COLO829 (cell line): Measurements from ENCODE around the gene DCDC2.
"Not testable (repeated sequence)": the region's sequence is repeated elsewhere in the genome, so short reads cannot be mapped to it uniquely, and the experiment has no call there.

ENCODE experiments used
- DNase-seq: peaks from one replicate; pipeline ENCODE4 v3.0.0; 2012; ENCODE audit warnings: low spot score

Gene DCDC2

DNA sequence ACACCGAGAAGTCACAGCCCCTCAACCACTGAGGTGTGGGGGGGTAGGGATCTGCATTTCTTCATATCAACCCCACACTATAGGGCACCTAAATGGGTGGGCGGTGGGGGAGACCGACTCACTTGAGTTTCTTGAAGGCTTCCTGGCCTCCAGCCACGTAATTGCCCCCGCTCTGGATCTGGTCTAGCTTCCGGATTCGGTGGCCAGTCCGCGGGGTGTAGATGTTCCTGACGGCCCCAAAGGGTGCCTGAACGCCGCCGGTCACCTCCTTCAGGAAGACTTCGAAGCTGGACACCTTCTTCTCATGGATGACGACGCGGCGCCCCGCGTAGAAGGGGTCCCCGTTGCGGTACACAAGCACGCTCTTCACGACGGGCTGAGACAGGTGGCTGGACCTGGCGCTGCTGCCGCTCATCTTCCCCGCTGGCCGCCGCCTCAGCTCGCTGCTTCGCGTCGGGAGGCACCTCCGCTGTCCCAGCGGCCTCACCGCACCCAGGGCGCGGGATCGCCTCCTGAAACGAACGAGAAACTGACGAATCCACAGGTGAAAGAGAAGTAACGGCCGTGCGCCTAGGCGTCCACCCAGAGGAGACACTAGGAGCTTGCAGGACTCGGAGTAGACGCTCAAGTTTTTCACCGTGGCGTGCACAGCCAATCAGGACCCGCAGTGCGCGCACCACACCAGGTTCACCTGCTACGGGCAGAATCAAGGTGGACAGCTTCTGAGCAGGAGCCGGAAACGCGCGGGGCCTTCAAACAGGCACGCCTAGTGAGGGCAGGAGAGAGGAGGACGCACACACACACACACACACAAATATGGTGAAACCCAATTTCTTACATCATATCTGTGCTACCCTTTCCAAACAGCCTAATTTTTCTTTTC lies at the start of gene DCDC2:
TSS of gene DCDC2 (minus strand) at position 724 of the 883 bp plus-strand sequence. CDS start at position 415, 309 bp downstream.
- no peak for DNase-seq

DNA sequence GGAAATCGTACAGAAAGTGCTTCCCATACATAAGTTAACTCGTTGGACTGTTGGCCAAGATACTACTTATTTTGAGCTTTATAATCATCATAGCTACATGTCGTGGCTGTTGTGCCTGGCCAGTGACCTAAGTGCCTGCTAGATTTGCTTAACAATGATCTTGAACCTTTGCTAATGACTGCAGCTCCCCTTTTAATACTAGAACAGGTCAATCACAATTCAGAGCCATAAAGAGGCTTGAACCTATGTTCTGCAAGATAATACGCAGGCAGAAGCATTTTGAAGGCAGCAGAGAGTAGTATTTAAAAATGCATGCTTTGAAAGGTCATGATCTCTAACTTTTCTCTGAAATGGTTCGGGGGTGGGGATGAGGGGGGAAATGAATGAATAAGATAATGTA lies 47.4 kb upstream of the DCDC2 start:
- DNase-seq, result no peak

DNA sequence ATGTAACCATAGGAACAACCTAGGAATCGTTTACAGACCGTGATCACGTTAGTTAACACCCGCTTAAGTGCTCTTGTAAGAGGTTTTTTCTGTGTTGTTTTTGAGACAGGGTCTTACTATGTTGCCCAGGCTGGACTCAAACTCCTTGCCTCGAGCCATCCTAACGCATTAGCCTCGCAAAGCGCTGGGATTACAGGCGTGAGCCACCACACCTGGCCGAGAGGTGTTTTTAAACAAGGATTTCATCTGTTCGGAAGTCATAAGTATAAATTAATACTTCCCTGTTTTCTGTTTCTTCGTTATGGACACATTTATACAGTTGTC lies 45.6 kb upstream of the DCDC2 start:
- no peak for DNase-seq

DNA sequence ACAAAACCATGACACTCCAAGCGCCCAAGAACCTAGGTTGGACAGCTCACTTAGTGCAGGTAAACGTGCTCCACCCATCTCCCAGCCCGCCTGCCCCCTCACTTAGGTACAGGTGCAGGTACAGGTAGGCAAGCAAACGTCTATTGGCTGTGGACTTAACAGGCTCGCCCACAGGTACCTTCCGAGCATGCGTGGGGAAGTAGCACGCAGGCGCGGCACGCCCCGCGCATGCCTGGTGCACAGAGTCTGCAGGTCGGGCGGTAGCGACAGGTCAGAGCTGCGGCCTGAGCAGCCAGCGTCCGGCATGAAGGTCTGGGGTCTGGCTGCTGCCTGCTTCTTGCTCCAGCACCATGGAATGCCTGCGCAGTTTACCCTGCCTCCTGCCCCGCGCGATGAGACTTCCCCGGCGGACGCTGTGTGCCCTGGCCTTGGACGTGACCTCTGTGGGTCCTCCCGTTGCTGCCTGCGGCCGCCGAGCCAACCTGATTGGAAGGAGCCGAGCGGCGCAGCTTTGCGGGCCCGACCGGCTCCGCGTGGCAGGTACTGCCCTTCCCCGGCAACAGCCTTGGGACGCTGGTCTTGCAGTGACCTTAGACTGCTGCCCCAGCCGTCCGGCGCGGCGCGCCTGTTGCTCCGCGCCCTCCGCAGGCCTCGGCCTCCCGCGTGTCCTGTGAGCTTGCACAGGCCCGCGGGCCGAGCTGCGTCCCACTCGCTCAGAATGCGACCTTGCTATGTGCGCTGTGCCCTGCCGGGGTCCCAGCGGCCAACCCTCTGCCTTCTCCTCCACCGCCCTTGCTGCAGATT lies 45.0 kb upstream of the DCDC2 start, which contains the start of gene MRS2:
TSS of gene MRS2 (plus strand) at position 240 of the 804 bp plus-strand sequence. CDS start at position 351, 111 bp downstream.
- peak; percentile 86 for DNase-seq

DNA sequence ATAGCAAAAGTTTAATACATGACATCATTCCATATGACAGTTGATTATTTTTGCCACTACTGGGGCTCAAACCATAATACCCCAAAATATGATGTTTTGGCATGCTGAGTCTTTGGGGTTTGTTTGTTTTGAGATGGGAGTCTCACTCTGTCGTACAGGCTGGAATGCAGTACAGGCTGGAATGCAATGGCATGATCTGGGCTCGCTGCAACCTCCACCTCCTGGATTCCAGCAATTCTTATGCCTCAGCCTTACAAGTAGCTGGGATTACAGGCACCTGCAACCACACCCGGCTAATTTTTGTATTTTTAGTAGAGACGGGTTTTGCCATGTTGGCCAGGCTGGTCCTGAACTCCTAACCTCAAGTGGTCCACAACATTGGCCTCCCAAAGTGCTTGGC lies 43.6 kb upstream of the DCDC2 start:
- DNase-seq, result no peak

DNA sequence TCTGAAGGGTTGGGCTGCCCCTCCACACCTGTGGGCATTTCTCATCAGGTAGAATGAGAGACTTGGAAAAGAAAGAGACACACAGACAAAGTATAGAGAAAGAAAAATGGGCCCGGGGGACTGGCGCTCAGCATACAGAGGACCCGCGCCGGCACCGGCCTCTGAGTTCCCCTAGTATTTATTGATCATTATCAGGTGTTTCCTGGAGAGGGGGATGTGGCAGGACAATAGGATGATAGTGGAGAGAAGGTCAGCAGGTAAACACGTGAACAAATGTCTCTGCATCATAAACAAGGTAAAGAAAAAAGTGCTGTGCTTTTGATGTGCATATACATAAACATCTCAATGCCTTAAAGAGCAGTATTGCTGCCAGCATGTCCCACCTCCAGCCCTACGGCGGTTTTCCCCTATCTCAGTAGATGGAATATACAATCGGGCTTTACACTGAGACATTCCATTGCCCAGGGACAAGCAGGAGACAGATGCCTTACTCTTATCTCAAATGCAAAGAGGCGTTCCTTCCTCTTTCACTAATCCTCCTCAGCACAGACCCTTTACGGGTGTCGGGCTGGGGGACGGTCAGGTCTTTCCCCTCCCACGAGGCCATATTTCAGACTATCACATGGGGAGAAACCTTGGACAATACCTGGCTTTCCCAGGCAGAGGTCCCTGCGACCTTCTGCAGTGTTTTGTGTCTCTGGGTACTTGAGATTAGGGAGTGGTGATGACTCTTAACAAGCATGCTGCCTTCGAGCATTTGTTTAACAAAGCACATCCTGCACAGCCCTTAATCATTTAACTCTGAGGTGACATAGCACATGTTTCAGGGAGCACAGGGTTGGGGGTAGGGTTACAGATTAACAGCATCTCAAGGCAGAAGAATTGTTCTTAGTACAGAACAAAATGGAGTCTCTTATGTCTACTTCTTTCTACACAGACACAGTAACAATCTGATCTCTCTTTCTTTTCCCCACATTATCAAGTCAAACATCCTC lies 42.5 kb upstream of the DCDC2 start:
- DNase-seq, result not testable (repeated sequence)

DNA sequence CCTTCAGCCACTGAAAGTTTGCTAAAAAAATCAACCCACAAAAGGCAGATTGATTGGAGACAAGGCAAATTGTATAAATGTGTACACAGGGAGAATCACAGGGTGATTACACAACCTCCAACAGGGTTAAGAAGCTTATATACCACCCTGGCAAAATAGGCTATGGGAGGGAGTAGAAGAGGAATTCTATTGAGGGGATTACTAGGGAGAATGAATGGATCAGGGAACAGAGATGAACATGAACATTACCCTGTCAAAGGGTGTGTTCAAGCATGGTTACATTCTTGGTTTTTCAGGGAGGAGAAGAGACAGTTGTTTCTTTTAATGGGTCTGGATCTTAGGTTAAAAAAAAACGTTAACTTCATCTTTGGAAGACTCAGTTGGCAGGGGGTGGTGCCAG lies 39.8 kb upstream of the DCDC2 start:
- DNase-seq, result no peak

DNA sequence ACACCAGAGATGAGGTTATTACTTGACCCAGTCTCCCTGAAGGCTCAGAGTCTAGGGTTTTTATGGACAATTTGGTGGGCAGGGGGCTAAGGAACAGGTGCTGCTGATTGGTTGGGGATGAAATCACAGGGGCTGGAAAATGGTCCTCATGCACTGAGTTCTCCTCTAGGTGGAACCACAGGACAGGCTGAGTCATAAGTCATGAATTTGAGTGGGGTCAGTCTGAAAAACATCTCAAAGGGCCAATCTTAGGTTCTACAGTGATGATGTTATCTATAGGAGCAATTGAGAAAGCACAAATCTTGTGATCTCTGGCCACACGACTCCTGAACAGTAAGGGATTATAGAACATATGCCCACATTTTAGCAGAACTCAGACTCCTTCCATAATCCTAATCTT lies 39.0 kb upstream of the DCDC2 start:
- DNase-seq, result no peak

DNA sequence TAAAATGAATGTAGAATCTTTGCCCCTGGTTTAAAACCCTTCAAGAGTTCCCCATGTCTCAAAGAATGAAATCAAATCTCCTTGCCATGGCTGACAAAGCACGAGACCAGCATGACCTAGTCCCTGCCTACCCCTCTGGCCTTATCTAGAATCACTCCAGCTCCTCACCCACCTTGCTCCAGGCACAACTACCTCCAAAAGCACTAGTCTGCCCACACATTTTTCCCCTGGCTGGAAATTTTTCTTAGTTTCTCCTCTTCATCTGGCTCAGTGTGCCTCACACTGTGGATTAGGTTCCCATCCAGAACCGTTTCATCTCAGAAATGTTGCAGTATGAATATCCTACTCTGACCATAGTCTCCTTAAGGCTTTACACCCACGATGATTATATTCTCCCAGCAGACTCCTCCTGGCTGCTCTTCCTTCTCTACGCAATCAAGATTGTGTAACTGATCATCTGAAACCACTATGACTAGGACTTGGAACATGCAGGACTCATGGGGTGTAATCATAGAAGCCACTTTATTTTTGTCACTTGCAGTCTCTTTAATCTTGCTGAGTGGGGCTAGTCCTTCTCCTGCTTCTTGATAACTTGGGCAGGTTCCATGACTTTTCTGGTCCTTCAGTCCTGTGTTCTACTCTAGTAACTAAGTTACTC lies 37.0 kb upstream of the DCDC2 start:
- DNase-seq, result no peak

DNA sequence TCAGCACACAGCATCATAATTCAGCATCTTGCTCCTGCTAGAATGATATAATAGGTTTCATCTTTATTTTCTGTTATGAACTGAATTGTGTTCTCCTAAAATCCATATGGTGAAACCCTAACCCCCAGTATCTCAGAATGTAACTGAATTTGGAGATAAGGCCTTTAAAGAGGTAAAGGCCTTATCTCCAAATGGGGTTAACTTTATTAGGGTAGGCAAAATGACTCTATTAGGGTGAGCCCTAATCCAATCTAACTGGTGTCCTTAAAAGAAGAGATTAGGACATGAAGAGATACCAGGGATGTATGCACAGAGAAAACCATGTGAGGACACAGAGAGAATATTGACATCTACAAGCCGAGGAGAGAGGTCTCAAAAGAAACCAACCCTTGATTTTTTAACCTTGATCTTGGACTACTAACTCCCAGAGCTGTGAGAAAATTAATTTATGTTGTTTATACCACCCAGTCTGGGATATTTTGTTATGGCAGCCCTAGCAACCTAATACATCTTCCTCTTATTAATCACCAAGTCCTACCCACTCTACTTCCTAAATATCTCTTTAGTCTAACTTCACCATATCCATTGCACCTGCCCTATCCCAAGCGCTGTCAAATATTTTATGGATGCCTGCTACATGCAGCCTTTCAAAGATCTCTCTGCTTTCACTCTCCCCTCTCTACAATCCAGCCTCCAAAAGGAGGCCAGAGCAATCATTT lies 36.4 kb upstream of the DCDC2 start:
- DNase-seq, result no peak

DNA sequence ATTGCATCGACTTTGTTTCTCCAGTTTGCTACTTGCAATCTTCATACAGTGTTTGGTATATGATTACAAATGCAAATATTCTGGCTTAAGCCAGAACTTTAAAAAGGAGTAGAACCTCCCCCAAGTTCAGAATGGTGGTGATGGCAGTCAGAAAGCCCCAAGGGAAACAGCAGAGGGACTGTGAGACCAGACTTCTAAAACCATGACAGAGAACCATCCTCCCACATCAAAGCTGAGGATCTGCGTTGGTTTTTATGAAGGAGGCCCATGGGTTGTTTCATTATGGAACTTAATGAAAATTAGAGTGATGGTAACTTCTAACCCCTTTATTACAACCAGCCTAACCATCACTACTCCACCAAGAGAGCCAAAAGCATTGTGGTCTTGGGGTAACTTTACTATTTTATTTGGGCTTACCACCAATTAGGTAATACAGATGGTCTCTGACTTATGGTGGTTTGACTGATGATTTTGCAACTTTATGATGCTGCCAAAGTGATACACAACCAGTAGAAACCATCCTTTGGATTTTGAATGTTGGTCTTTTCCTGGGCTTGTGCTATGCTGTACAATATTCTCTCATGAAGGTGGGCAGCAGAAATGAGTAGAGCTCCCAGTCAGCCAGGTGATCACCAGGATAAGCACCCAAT lies 34.0 kb upstream of the DCDC2 start:
- DNase-seq, result no peak

DNA sequence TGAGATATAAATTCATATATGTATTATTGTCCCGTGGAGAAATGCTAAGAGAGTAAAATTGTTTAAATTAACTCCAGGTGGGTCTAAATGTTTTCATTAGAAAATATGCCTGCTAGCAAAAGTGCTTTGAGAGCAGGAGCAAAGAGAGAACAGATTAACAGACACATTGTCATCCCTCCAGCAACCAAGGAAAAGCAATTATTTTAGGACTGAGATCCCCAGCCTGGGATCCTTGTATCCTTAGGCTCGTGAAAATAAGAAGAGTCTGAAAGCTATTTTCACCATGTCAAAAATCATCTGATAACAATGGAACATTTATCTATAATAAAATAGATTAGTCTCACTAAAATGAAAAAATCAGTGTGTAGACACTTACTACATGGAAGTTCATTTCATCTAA lies 33.3 kb upstream of the DCDC2 start:
- no peak for DNase-seq

DNA sequence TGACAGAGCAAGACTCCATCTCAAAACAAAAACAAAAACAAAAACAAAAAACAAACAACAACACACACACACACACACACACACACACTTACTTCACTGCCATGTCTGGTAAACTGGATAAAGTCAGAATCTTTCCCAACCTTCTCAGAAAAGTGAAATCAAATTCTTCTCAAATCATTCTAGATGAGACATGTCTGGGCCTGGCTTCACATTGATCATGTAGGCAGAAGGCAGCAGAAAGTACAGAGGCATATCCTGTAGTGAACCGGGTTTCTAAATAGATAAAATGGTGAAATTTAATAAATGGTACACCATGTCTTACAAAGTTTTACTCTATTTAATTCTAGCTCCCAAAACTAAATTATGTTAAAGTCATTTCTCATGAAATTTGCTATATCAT lies 30.0 kb upstream of the DCDC2 start:
- DNase-seq, result no peak

DNA sequence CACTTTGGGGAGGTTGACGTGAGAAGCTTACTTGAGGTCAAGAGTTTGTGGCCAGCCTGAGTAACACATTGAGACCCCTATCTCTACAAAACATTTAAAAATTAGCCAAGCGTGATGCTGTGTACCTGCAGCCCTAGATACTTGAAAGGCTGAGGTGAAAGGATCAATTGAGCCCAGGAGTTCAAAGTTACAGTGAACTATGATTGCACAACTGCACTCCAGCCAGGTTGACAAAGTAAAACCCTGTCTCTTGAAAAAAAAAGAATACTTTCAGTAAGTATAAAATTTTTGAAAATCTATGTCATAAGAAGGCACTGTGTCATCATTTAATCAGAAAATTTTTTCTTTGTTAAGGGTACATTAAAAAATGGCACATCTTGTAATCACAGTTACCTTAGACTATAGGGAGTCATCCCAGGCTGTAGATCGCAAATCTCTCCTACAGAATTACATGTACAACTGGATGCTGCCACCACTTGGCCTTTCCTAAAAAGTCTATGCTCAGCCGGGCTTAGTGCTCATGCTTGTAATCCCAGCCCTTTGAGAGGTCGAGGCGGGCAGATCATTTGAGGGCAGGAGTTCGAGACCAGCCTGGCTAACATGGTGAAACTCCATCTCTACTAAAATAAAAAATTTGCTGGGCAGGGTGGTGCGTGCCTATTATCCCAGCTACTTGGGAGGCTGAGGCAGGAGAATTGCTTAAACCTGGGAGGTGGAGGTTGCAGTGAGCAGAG lies 27.8 kb upstream of the DCDC2 start:
- DNase-seq, result no peak

DNA sequence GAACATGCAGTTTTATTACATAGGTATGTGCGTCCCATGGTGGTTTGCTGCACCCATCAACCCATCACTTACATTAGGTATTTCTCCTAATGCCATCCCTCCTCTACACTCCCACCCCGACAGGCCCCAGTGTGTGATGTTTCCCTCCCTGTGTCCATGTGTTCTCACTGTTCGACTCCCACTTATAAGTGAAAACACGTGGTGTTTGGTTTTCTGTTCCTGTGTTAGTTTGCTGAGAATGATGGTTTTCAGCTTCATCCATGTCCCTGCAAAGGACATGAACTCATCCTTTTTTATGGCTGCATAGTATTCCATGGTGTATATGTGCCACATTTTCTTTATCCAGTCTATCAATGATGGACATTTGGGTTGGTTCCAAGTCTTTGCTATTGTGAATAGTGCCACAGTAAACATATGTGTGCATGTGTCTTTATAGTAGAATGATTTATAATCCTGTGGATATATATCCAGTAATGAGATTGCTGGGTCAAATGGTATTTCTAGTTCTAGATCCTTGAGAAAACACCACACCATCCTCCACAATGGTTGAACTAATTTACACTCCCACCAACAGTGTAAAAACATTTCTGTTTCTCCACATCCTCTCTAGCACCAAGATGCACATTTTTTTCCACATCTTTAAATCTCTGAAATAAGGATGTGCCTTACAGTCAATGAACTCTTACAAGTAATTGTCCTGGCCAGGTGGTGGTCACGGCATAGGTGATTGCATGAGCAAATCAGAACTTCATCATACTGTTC lies 26.7 kb upstream of the DCDC2 start:
- DNase-seq, result not testable (repeated sequence)

DNA sequence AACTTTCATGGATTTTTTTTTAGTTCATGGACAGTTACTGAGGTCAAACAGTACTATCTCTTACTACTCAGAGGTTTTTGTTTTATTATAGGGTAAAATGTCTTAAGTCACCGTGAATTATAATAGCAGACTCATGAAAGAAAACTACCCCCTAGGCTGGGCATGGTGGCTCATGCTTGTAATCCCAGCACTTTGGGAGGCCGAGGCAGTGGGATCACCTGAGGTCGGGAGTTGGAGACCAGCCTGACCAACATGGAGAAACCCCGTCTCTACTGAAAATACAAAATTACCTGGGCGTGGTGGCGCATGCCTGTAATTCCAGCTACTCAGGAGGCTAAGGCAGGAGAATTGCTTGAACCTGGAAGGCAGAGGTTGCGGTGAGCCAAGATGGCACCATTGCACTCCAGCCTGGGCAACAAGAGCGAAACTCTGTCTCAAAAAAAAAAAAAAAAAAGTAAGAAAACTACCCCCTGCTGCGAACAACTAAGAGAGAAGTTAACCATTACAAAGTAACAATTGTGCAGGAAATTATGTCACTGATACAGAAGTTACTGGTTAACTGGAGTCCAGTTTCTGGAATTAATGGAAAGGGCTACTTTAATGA lies 25.1 kb upstream of the DCDC2 start:
- DNase-seq, result not testable (repeated sequence)

DNA sequence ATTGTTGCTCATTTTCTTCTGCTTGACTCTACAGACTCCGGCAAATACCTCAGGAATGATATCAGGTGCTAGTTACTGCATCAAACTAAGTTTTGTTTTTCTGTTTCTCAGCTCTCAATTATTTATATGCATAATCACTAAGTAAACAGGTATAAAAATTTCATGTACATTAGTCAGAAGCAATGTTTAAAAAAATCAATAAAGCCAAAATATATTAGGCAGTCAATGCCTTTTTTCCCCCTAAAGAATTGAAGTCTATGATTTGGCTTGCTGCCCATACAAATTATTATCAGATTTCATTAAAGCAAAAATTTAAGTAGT lies 24.3 kb upstream of the DCDC2 start:
- DNase-seq, result no peak

DNA sequence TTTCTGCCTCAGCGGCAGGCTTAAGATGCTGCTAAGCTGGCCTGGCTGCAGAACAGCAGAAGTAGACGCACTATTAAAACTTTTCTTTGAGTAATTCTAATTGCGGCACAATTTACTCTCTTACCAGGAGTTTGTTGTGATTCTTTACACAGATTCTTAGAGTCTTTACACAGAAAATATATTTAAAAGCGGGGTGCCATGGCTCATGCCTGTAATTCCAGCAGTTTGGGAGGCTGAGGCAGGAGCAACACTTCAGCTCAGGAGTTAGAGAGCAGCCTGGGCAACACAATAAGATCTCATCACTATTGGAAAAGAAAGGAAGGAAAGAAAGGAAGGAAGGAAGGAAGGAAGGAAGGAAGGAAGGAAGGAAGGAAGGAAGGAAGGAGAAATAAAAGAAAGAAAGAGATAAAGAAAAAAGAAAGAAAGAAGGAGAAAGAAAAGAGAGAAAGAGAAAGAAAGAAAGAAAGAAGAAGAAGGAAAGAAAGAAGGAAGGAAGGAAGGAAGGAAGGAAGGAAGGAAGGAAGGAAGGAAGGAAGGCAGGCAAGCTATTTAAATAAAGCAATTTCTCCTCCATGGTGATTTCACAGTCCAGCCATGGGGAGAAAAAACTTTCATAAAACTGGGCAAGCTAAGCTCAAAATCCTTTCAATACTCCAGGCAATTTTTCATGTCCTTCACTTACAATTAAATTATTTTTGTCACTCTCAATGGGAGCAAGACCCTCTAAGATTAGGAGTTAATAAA lies 23.8 kb upstream of the DCDC2 start:
- DNase-seq, result no peak
